ENCODE data around the gene FASTKD2.

Gene FASTKD2

DNA sequence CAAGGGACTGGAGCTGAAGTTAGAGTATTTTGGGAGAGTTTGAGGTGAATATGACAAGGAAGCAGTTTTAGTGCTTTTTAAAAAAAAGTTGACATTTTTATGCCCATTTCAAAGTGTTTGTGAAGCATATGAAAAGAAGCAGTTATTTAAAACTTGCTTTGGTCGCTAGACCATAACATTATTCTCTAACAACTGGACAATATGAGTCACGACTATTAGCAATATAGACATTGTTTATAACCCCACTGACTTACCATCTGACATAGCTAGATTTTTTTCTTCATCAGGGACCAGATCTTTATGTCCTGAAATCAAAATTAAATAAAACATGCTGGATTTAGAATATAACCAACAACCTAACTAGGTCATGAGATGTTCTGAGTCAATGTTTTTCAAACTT lies 24.6 kb upstream of the FASTKD2 start:
- H3K4me3 ChIP-seq (ENCODE audit: low read depth, low read length) = no peak overlapping the region
- no peak for DNase-seq
- no peaks in the 10 kb centered on the region for H3K9me3 ChIP-seq (ENCODE audit: severe bottlenecking)
- no peak overlapping the region for H3K27ac ChIP-seq
- no peaks in the 10 kb centered on the region for H3K27me3 ChIP-seq (ENCODE audit: insufficient read depth, low read depth, severe bottlenecking)
- TF ChIP-seq, protein P1, sequence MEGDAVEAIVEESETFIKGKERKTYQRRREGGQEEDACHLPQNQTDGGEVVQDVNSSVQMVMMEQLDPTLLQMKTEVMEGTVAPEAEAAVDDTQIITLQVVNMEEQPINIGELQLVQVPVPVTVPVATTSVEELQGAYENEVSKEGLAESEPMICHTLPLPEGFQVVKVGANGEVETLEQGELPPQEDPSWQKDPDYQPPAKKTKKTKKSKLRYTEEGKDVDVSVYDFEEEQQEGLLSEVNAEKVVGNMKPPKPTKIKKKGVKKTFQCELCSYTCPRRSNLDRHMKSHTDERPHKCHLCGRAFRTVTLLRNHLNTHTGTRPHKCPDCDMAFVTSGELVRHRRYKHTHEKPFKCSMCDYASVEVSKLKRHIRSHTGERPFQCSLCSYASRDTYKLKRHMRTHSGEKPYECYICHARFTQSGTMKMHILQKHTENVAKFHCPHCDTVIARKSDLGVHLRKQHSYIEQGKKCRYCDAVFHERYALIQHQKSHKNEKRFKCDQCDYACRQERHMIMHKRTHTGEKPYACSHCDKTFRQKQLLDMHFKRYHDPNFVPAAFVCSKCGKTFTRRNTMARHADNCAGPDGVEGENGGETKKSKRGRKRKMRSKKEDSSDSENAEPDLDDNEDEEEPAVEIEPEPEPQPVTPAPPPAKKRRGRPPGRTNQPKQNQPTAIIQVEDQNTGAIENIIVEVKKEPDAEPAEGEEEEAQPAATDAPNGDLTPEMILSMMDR (IDR thresholded peaks at IDR 0.05; ENCODE audit: low read depth, low read length) = no peak
- H3K36me3 ChIP-seq = no peaks in the 10 kb centered on the region

DNA sequence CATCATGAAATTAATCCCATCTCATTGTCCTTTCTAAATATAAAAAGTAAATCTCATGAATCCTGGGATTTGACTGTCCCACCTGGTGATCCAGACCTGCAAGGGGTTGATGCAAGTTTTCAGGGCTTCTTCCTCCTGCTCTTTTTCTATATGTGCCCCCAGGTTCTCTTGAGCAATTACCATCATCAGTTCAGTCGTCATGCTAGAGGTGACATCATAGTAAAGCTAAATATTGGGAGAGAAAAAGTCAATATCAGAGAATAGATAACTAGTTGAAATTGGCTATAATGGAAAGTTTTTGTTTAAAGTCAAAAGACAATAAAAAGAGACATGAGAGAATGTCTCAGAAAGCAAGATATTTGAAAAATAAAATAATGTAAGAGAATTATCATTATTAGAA lies 8.6 kb upstream of the FASTKD2 start:
- no peak overlapping the region for H3K27ac ChIP-seq
- no peaks in the 10 kb centered on the region for H3K27me3 ChIP-seq (ENCODE audit: insufficient read depth, low read depth, severe bottlenecking)
- no peak for DNase-seq
- TF ChIP-seq, protein P1 (IDR thresholded peaks at IDR 0.05; ENCODE audit: low read depth, low read length) = no peak
- H3K4me3 ChIP-seq (ENCODE audit: low read depth, low read length) = no peak overlapping the region
- H3K9me3 ChIP-seq (ENCODE audit: severe bottlenecking) = no peaks in the 10 kb centered on the region
- no peaks in the 10 kb centered on the region for H3K36me3 ChIP-seq

DNA sequence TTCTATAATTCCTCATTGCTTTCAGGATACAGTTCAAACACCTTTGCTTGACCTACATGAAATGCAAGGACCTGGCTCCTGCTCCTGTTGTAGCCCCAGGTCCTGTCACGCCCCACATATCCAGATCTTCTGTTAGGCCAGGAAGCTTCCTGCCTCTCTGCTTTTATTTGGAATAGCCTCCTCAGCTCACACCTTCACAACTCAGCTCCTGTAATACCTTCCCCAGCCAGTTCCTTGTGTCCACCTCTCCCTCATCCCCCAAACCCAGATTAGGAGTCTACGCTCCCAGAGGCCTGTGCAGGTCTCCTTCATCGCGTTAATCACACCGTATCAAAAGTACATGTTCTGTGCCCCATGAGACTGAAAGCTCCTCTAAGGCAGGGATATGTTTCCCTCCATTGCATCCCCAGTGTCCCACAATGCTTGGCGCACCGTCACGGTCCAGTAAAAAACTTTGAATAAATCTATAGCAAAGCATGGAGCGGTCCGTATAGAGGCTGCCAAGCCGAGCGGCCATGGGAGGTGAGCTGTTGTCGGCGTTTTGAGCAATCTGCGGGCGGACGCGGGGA lies 649 bp upstream of the FASTKD2 start:
- Histone ChIP-seq H3K27me3 (ENCODE audit: insufficient read depth, low read depth, severe bottlenecking) (no peaks in the 10 kb centered on the region), H3K36me3 (peaks cover 19% of the 10 kb centered on the region), H3K4me3 (ENCODE audit: low read depth, low read length) (peak overlapping the region; percentile 87), H3K9me3 (ENCODE audit: severe bottlenecking) (no peaks in the 10 kb centered on the region), H3K27ac (peak overlapping the region; percentile 94)
- no peak for DNase-seq
- TF ChIP-seq, protein P1 (IDR thresholded peaks at IDR 0.05; ENCODE audit: low read depth, low read length) = no peak

DNA sequence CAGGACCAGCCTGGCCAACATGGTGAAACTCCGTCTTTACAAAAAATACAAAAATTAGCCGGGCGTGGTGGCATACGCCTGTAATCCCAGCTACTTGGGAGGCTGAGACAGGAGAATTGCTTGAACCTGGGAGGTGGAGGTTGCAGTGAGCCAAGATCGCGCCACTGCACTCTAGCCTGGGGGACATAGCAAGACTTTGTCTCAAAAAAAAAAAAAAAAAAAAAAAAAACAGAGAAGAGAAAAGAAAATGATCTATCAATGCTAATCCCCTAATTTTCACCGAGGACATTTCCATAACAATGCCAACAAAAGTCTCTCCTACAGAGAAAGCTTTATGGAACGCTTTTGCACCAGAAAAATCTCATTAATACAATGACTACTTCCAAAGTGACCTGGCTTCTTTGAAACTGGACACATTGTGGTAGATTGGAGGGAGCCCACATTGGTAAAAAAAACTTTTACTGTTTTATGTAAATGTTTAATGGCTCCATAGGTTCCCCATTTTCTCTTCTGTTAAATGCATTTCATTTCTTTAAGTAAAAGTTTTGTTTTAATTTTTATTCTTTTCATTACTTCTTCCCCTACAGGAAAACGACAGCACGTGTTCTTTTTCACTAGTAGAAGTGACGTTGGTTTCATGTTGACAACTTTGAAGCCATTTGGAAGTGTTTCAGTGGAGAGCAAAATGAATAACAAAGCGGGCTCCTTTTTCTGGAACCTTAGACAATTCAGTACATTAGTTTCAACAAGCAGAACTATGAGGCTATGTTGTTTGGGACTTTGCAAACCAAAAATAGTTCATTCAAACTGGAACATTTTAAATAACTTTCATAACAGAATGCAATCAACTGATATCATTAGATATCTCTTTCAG lies 888 bp downstream of the FASTKD2 start:
- DNase-seq = no peak
- H3K4me3 ChIP-seq (ENCODE audit: low read depth, low read length) = peak overlapping the region; percentile 87
- peak overlapping the region; percentile 94 for H3K27ac ChIP-seq
- peaks cover 25% of the 10 kb centered on the region for H3K36me3 ChIP-seq
- H3K27me3 ChIP-seq (ENCODE audit: insufficient read depth, low read depth, severe bottlenecking) = no peaks in the 10 kb centered on the region
- TF ChIP-seq, protein P1 (IDR thresholded peaks at IDR 0.05; ENCODE audit: low read depth, low read length) = no peak
- H3K9me3 ChIP-seq (ENCODE audit: severe bottlenecking) = no peaks in the 10 kb centered on the region

DNA sequence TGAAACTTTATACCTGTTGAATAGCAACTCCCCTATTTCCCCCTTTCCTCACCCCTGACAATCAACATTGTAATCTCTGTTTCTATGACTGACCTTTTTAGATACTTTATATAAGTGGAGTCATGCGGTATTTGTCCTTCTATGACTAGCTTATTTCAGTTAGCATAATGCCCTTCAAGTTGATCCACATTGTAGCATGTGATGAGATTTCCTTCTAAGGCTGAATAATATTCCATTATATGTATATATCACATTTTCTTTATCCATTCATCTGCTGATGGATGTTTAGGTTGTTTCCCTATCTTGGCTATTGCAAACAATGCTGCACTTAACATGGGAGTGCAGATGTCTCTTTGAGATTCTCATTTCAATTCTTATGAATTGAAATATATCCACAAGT lies 9.5 kb downstream of the FASTKD2 start:
- H3K4me3 ChIP-seq (ENCODE audit: low read depth, low read length) = no peak overlapping the region
- no peaks in the 10 kb centered on the region for H3K9me3 ChIP-seq (ENCODE audit: severe bottlenecking)
- TF ChIP-seq, protein P1 (IDR thresholded peaks at IDR 0.05; ENCODE audit: low read depth, low read length) = no peak
- H3K27ac ChIP-seq = no peak overlapping the region
- peaks cover 52% of the 10 kb centered on the region for H3K36me3 ChIP-seq
- no peaks in the 10 kb centered on the region for H3K27me3 ChIP-seq (ENCODE audit: insufficient read depth, low read depth, severe bottlenecking)
- no peak for DNase-seq
